H9 (cell line): Measurements from ENCODE around the gene ACAD8. TPM values are rescaled to one million over a fixed set of nuclear protein-coding genes. Genes with fewer than 3 reads are reported as not detected.

Source experiments
- DNase-seq: peaks from one replicate; pipeline ENCODE4 v3.0.0-alpha.2; 2017
- H2AFZ ChIP-seq: one replicate; pipeline ENCODE4 v1.6.1; 2013; ENCODE audit warnings: mild to moderate bottlenecking, low read length, control low read depth, moderate library complexity
- H2AK5ac ChIP-seq: 2 replicates; pipeline ENCODE4 v1.6.1; 2013; ENCODE audit warnings: low read length, control low read depth, mixed read lengths; ENCODE audit not compliant: insufficient read length
- H2BK120ac ChIP-seq: one replicate; pipeline ENCODE4 v1.6.1; 2013; ENCODE audit warnings: low read depth, mild to moderate bottlenecking, low read length, control low read depth, inconsistent platforms; ENCODE audit not compliant: poor library complexity, severe bottlenecking
- H2BK12ac ChIP-seq: 2 replicates; pipeline ENCODE4 v1.6.1; 2013; ENCODE audit warnings: low read length, control low read depth, mixed read lengths, low read depth; ENCODE audit not compliant: insufficient read length
- H2BK15ac ChIP-seq: 2 replicates; pipeline ENCODE4 v1.6.1; 2013; ENCODE audit warnings: low read depth, low read length, control low read depth
- H2BK20ac ChIP-seq: one replicate; pipeline ENCODE4 v1.6.1; 2013; ENCODE audit warnings: low read depth, mild to moderate bottlenecking, low read length, control low read depth, inconsistent platforms; ENCODE audit not compliant: poor library complexity, severe bottlenecking
- H2BK5ac ChIP-seq: 2 replicates; pipeline ENCODE4 v1.6.1; 2013; ENCODE audit warnings: low read length, control low read depth, mixed read lengths; ENCODE audit not compliant: insufficient read length
- H3K14ac ChIP-seq: 2 replicates; pipeline ENCODE4 v1.6.1; 2013; ENCODE audit warnings: low read length, control low read depth; ENCODE audit not compliant: insufficient read depth
- H3K18ac ChIP-seq: 2 replicates; pipeline ENCODE4 v1.6.1; 2013; ENCODE audit warnings: low read depth, mild to moderate bottlenecking, mixed read lengths, low read length, control low read depth; ENCODE audit not compliant: insufficient read length
- H3K23ac ChIP-seq: 2 replicates; pipeline ENCODE4 v1.6.1; 2013; ENCODE audit warnings: low read length, control low read depth, mixed read lengths, low read depth; ENCODE audit not compliant: insufficient read length
- H3K23me2 ChIP-seq: 2 replicates; pipeline ENCODE4 v1.6.1; 2013; ENCODE audit warnings: low read depth, mild to moderate bottlenecking, mixed read lengths, low read length, control low read depth; ENCODE audit not compliant: insufficient read length, poor library complexity, severe bottlenecking
- H3K27ac ChIP-seq: 2 replicates; pipeline ENCODE4 v1.5.1; 2013; ENCODE audit warnings: low read length, control low read depth, mixed read lengths, low read depth; ENCODE audit not compliant: insufficient read length
- H3K27me3 ChIP-seq: 2 replicates; pipeline ENCODE4 v1.6.1; 2013; ENCODE audit warnings: low read length, control low read depth, inconsistent platforms; ENCODE audit not compliant: insufficient read depth
- H3K4ac ChIP-seq: 2 replicates; pipeline ENCODE4 v1.6.1; 2013; ENCODE audit warnings: low read depth, mild to moderate bottlenecking, control low read depth, inconsistent platforms, low read length, moderate library complexity
- H3K4me1 ChIP-seq: 2 replicates; pipeline ENCODE4 v1.6.1; 2013; ENCODE audit warnings: low read length, control low read depth, inconsistent platforms; ENCODE audit not compliant: insufficient read depth
- H3K4me2 ChIP-seq: 2 replicates; pipeline ENCODE4 v1.6.1; 2013; ENCODE audit warnings: low read length, control low read depth, mixed read lengths; ENCODE audit not compliant: insufficient read length, insufficient read depth
- H3K56ac ChIP-seq: 2 replicates; pipeline ENCODE4 v1.6.1; 2013; ENCODE audit warnings: low read depth, mild to moderate bottlenecking, mixed read lengths, low read length, control low read depth; ENCODE audit not compliant: insufficient read length
- H3K79me1 ChIP-seq: 2 replicates; pipeline ENCODE4 v1.6.1; 2013; ENCODE audit warnings: low read depth, mild to moderate bottlenecking, moderate library complexity, low read length, control low read depth, inconsistent platforms; ENCODE audit not compliant: insufficient read depth, poor library complexity, severe bottlenecking
- H3K79me2 ChIP-seq: 2 replicates; pipeline ENCODE4 v1.6.1; 2013; ENCODE audit warnings: low read length, control low read depth, inconsistent platforms; ENCODE audit not compliant: insufficient read depth
- H3K9ac ChIP-seq: 2 replicates; pipeline ENCODE4 v1.6.1; 2013; ENCODE audit warnings: low read length, control low read depth, mixed read lengths; ENCODE audit not compliant: insufficient read length; ENCODE audit errors: extremely low read depth
- H3K9me3 ChIP-seq: one replicate; pipeline ENCODE4 v1.6.1; 2013; ENCODE audit warnings: low read depth, low read length, inconsistent platforms; ENCODE audit not compliant: control insufficient read depth
- H3T11ph ChIP-seq: one replicate; pipeline ENCODE4 v1.6.1; 2013; ENCODE audit warnings: mild to moderate bottlenecking, low read length, control low read depth, inconsistent platforms
- H4K20me1 ChIP-seq: one replicate; pipeline ENCODE4 v1.6.1; 2013; ENCODE audit not compliant: control insufficient read depth, insufficient read length, insufficient read depth
- H4K5ac ChIP-seq: 2 replicates; pipeline ENCODE4 v1.6.1; 2013; ENCODE audit warnings: low read depth, mild to moderate bottlenecking, mixed read lengths, low read length, control low read depth; ENCODE audit not compliant: insufficient read length
- H4K8ac ChIP-seq: replicated peaks from 2 replicates; pipeline ENCODE4 v1.6.1; 2013; ENCODE audit warnings: low read length, control low read depth, mixed read lengths, low read depth; ENCODE audit not compliant: insufficient read length
- H4K91ac ChIP-seq: 2 replicates; pipeline ENCODE4 v1.6.1; 2013; ENCODE audit warnings: low read depth, mild to moderate bottlenecking, moderate library complexity, mixed read lengths, low read length, control low read depth; ENCODE audit not compliant: insufficient read length
- H3K27ac Mint-ChIP-seq, 3 experiments: 2 replicates in 2 of 3; 3 replicates in 1 of 3; pipeline ENCODE4 v1.8.0; 2020 to 2021; ENCODE audit warnings: mixed read lengths in 3 of 3, mild to moderate bottlenecking in 1 of 3, moderate library complexity in 1 of 3
- H3K27me3 Mint-ChIP-seq: 2 replicates; pipeline ENCODE4 v1.8.0; 2021; ENCODE audit warnings: low read depth, mild to moderate bottlenecking, moderate library complexity, mixed read lengths
- H3K36me3 Mint-ChIP-seq, 3 experiments: 2 replicates in 2 of 3; 3 replicates in 1 of 3; pipeline ENCODE4 v1.8.0; 2020 to 2021; ENCODE audit warnings: low read depth in 3 of 3, mixed read lengths in 3 of 3; ENCODE audit not compliant: insufficient read depth in 1 of 3
- H3K4me1 Mint-ChIP-seq, 2 experiments: 2 replicates each; pipeline ENCODE4 v1.8.0; 2020; ENCODE audit warnings: mixed read lengths in 2 of 2
- H3K4me3 Mint-ChIP-seq, 2 experiments: 2 replicates in 1 of 2; 3 replicates in 1 of 2; pipeline ENCODE4 v1.8.0; 2020 to 2021; ENCODE audit warnings: mild to moderate bottlenecking in 2 of 2, mixed read lengths in 2 of 2, moderate library complexity in 1 of 2
- H3K9me3 Mint-ChIP-seq, 2 experiments: 2 replicates in 1 of 2; 3 replicates in 1 of 2; pipeline ENCODE4 v1.8.0; 2020; ENCODE audit warnings: mild to moderate bottlenecking in 2 of 2, mixed read lengths in 2 of 2, moderate library complexity in 1 of 2
- CTCF ChIP-seq: fragments of 200-600 bp; sonication (generic); conservative IDR thresholded peaks from 3 replicates; pipeline ENCODE4 v1.8.0; 2021; ENCODE audit warnings: antibody characterized with exemption, mild to moderate bottlenecking
- WGBS: extraction: QIAGEN DNeasy Blood & Tissue Kit; methylation state at CpG from one replicate; pipeline ENCODE4 v1.1.7; 2013; ENCODE audit warnings: missing lambda C conversion rate, low lambda C conversion rate, mixed read lengths; ENCODE audit not compliant: insufficient read length; ENCODE audit errors: extremely low coverage; 5-methylcytosine and 5-hydroxymethylcytosine counted together
- total RNA-seq: library from RNA; stranded (reverse); gene quantifications from 2 replicates; pipeline ENCODE4 v1.2.1, GENCODE V29; 2021

The ACAD8 gene
- total RNA-seq, 1 experiment from 2014 or later, result 46.8 TPM

- no CpG with 5 or more reads among the region's 2 CpGs for WGBS
- Histone ChIP-seq H2AK5ac (no peak overlapping the region), H3K4ac (no peak overlapping the region), H2BK15ac (no peak overlapping the region), H2AFZ (no peak overlapping the region), H3K18ac (no peak overlapping the region), H3K9me3 (no peaks in the 10 kb centered on the region), H4K5ac (no peak overlapping the region), H3T11ph (no peak overlapping the region), H3K23ac (no peak overlapping the region), H3K14ac (no peak overlapping the region), H2BK5ac (no peak overlapping the region), H3K79me2 (no peaks in the 10 kb centered on the region), H2BK120ac (no peak overlapping the region), H3K27ac (no peak overlapping the region), H4K8ac (no peak overlapping the region), H3K9ac (no peak overlapping the region), H4K20me1 (no peaks in the 10 kb centered on the region), H3K23me2 (peaks cover 3% of the 10 kb centered on the region), H3K4me2 (no peak overlapping the region), H2BK12ac (no peak overlapping the region), H2BK20ac (no peak overlapping the region), H3K27me3 (no peaks in the 10 kb centered on the region), H4K91ac (no peak overlapping the region), H3K79me1 (no peaks in the 10 kb centered on the region), H3K4me1 (0 out of 2 replicates have a peak, but pooled peaks cover 2% of the 10 kb centered on the region), H3K56ac (no peak overlapping the region)
- Mint-ChIP-seq H3K4me1 (peaks cover 23 to 26% of the 10 kb centered on the region in 2 experiments), H3K27me3 (no peaks in the 10 kb centered on the region), H3K36me3 (peaks cover 21 to 47% (median 35%) of the 10 kb centered on the region in 3 experiments), H3K4me3 (no peak overlapping the region), H3K9me3 (no peaks in the 10 kb centered on the region), H3K27ac (no peak overlapping the region)
- no peak for TF ChIP-seq CTCF
- DNase-seq, result no peak
Measured at GRCh38 chr11:134250675-134251074, 2.7 kb upstream of the ACAD8 start.
